Astrocyte of the hippocampus (primary cell): ENCODE measurements around the gene WNT5B.

Source experiments
- DNase-seq: peaks from one replicate; pipeline ENCODE4 v3.0.0; 2011; ENCODE audit warnings: low read depth, low spot score

Gene WNT5B

DNA sequence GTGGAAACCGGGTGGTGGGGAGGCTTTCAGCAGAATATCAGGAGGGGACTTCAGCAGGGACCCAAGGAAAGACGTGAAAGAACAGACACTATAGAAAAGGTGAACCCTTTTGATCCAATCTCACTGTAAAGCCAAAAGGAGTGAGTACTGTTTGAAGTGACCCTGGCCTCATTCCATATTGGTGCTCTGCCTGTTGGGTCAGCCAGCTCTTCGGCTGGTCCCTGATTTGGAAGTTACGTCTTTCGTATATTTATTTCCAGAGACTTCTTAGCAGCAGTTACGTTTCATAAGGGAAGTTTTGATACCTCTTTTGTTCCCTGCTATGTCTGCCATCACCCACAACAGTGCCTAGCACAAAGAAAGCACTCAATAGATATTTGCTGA lies 21.9 kb downstream of the WNT5B start:
- DNase-seq = no peak

GRCh38 chr12:1651946-1652345 lies 22.9 kb downstream of the WNT5B start:
- DNase-seq = no peak

GRCh38 chr12:1655225-1655788 lies 26.3 kb downstream of the WNT5B start:
- no peak for DNase-seq

DNA sequence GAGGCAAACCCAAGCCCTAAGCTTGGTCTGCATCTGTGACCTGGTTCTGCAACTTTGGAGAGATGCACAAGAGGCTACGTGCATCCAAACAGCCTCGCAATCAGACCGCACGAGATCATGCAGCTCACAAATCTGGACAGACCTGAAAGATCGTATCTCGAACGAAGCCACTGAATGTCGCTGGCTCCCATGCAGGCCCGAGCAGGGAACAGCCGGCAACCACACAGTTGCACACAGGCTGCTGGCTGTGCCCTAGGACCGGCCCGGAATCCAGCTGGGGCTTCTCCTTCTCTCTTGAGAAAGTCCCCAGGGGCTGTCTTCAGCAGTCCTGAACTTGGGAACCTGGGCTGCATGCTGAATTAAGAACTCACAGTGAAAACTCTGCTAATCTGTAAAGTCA lies 27.9 kb downstream of the WNT5B start:
- DNase-seq = no peak

DNA sequence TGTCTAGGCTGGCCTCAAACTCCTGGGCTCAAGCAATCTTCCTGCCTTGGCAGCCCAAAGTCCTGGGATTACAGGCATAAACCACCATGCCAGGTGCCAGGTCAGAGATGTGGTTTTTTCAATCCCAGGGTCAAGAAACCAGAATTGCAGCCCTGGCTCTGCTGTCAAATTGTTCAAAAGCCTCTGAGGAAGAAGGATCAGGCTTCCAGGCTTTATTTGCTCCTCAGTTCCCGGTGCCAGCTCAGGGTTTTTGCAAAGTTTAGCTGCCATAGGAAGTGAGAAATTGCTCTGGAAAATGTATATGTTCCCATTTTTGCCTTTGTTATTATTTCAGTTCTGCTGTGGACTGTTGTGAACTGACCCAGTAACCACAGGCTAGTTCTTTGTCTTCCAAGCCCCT lies 28.7 kb downstream of the WNT5B start:
- no peak for DNase-seq

DNA sequence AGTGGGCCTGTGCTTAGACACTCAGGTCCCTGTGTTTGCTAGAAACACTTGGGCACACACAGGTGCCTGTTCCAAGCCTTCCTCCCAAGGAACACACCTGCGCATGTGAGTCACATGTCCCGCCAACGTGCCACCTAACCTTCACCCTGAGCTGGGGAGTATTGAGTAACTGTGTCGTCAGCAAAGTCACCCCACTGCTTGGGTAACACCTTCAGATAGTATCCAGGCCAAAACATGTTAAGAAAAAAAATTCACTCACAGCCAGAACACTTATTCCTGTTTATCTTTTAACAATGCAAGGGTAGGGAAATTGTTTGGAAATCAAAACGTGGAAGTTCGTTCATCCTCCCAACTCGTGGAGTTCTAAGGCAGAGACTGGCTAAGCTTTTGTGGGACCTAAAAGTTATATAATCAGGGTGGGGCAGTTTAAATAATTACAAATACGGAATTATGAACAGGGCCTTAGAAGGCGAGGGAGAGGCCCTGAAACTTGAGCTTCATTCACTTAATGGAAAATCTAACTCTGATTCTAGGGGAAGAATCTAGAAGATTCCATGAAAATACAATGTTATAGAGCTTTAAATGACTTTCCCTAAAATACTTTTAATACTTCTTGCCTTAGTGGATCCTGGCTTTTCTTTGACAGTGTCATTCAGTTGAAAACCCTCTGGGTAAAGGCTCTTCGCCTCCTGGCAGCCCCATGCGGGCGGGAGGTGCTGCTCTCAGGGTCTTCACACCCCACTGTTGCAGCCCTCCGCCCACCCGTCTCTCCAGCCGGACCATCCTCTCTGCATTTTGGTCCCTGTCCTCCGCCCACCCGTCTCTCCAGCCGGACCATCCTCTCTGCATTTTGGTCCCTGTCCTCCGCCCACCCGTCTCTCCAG lies 31.5 kb downstream of the WNT5B start:
- DNase-seq = no peak

- peak; percentile 93 for DNase-seq
Observed at GRCh38 chr12:1661553-1662335, 32.7 kb downstream of the WNT5B start.

- peak; percentile 58 for DNase-seq
Observed at GRCh38 chr12:1662761-1663439, 33.9 kb downstream of the WNT5B start.

- no peak for DNase-seq
Observed at GRCh38 chr12:1663440-1664132, 34.6 kb downstream of the WNT5B start.

GRCh38 chr12:1665366-1665765 lies 36.3 kb downstream of the WNT5B start:
- no peak for DNase-seq

DNA sequence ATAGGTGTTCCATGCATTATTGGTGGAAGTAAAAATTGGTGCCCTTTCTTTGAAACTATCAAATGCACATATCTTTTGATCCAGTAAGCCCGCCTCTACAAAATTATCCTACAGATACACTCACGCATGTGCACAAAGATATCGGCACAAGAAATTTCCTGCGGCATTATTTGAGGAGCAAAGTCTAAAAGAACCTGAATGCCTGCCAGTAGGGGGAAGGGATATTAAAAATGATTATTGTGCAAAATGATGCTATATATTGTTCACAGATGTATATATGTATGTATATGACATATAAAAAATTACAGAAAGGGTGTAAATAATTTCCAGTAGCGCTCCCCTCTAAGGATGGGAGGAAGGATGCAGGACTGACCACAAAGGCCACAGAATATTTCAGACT lies 37.2 kb downstream of the WNT5B start:
- no peak for DNase-seq

- no peak for DNase-seq
Observed at GRCh38 chr12:1666685-1667162, 37.7 kb downstream of the WNT5B start.

DNA sequence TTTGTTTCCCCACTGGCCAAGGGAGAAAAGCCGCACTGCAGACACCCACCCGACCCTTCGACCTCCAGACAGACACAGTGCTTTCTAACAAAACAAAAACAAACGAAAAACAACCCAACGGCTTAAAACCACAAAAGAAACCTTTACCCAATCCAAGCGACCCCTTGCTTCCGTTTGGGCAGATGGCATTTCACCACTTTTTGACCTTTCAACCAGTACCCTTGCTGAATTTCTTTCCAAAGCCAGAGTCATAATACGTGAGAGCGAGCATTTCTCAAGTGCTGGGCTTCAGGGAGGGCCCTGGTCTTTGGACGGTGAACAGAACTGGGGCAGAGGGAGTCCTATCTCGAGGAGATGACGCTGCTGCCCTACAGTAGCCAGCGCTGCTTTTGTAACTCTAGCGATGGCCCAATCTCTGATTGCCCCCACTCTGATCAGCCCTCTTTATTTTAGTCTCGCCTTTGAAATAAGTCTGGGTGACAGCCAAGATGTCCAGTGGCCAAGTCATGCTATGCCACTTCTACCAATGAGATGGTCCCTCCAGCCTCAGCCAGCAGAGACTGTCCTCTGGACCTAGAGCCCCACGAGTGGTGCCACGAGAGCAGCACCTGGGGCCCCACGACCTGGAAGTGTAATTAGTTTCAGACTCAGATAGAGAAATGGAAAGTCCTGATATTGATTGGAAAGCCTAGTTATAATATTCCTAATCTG lies 40.0 kb downstream of the WNT5B start:
- no peak for DNase-seq

- no peak for DNase-seq
Observed at GRCh38 chr12:1670358-1671268, 41.6 kb downstream of the WNT5B start.

GRCh38 chr12:1676043-1676442 lies 47.0 kb downstream of the WNT5B start:
- no peak for DNase-seq

DNA sequence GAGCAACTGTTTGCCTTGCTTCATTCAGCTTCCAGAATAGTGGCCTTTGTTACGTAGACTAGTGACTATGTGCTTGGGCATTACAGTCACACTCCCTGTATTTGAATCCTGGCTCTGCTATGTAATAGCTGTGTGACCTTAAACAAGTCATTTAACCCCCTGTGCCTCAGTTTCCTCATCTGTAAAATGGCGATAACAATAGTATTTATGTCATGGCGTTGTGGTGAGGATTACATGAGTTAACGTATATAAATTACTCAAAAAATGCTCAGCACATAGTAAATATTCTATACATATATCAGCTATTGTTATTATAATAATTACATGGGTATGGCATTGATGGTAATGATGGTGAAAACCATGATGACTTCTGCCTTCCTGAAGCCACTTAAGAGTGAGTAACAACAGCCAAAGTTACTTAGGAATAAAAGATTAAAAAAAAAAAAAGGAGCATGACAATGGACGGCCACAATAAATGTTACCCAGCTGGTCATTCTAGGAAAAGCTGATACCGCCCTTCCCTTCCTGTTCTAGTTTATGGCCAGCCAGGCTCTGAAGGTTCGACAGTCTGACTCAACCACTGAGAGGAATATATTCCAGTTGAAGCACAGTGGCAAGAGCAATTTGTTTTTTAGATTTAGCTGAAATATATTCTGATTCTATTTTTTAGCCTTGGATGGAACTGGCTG lies 51.9 kb downstream of the WNT5B start:
- no peak for DNase-seq

DNA sequence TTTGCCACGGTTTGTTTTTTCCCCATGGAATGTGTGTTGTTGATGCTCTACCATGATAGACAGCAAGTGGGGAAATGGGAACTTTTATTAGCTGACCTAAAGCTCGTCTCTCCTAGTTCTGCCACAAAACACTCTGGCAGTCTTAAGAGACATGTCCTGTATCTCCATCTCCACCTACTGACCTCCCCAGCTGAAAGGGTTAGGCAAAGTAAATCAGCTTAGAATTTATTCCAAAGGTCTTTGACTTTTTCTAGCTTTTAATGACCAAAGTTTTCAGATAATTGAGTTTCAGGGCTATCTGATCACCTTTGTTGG lies 52.4 kb downstream of the WNT5B start:
- no peak for DNase-seq

DNA sequence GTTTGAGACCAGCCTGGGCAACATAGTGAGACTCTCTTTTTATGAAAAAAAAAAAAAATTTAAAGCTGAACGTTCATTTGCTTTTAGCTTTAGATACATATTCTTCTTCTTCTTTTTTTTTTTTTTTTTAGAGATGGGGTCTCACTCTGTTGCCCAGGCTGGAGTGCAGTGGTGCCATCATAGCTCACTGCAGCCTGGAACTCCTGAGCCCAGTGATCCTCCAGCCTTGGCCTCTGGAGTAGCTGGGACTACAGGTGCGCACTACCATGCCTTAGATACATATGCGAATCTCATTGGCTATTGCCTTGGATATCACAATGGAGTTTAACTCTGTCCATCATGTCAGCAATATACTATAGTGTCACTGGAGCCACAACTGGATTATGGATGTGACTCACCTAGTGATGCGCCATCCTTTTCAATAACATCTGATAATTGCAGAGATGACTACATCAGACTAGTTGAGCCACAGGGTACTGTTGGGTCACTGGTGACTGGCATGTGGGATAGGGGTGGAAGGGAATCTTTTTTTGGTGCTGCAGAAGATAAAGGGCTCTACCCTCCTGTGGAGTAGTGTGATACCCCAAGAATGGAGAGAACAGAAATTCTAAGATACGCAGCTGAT lies 59.2 kb downstream of the WNT5B start:
- no peak for DNase-seq
